Cardiac muscle cell (in vitro differentiated cells and primary cell): ENCODE results near the gene HMGXB4. TPM values are rescaled to one million over a fixed set of nuclear protein-coding genes. Genes with fewer than 3 reads are reported as not detected.
A peak's percentile ranks its signal among the peaks of the same experiment; 100 is the strongest.

Source experiments
- DNase-seq, 2 donors: peaks; one replicate each; pipeline versions ENCODE4 v3.0.0 to v3.0.0-alpha.2; 2010 to 2017; ENCODE audit warnings: low read depth in 1 of 2, low spot score in 1 of 2
- H3K27ac ChIP-seq: fragments of 200-600 bp; sonication (generic); 2 replicates; pipeline ENCODE4 v1.5.1; 2016
- H3K27me3 ChIP-seq: fragments of 200-600 bp; sonication (generic); 2 replicates; pipeline ENCODE4 v1.6.0; 2016; ENCODE audit warnings: control low read depth
- H3K36me3 ChIP-seq: fragments of 200-600 bp; sonication (generic); 2 replicates; pipeline ENCODE4 v1.5.1; 2016; ENCODE audit warnings: control low read depth
- H3K4me1 ChIP-seq: fragments of 200-600 bp; sonication (generic); 2 replicates; pipeline ENCODE4 v1.8.1; 2017; ENCODE audit warnings: low read depth, mild to moderate bottlenecking, mixed run types
- H3K4me3 ChIP-seq: fragments of 200-600 bp; sonication (generic); 2 replicates; pipeline ENCODE4 v1.5.1; 2016; ENCODE audit warnings: mild to moderate bottlenecking
- H3K9me3 ChIP-seq: fragments of 200-600 bp; sonication (generic); 2 replicates; pipeline ENCODE4 v1.5.1; 2017; ENCODE audit warnings: low read depth, mild to moderate bottlenecking, control low read depth
- CTCF ChIP-seq: IDR thresholded peaks from 2 replicates; pipeline ENCODE4 v1.5.1; 2012; ENCODE audit warnings: low read depth, mild to moderate bottlenecking, low read length
- polyA plus RNA-seq: library from polyadenylated mRNA; unstranded; fragments of >200 nt; fragmentation: Nextera tagmentation; extraction: Ambion mirVana; gene quantifications from 2 replicates; pipeline ENCODE4 v1.2.1, GENCODE V29; 2016
- total RNA-seq: library from RNA; depleted of rRNA; stranded (reverse); fragments of >200 nt; gene quantifications from 2 replicates; pipeline ENCODE4 v1.2.3, GENCODE V29; 2016

Gene HMGXB4
- total and polyA plus RNA-seq, 2 experiments from 2014 or later, result 16.8 to 17.7 TPM

GRCh38 chr22:35312198-35313059, 55.1 kb downstream of the HMGXB4 start:
- DNase-seq, result peak in 1 of 2 donors; percentile 40
- Histone ChIP-seq H3K27ac (peak overlapping the region; percentile 87), H3K4me3 (no peak overlapping the region), H3K4me1 (peaks cover 33% of the 10 kb centered on the region), H3K27me3 (no peaks in the 10 kb centered on the region), H3K36me3 (no peaks in the 10 kb centered on the region), H3K9me3 (no peaks in the 10 kb centered on the region)
- TF ChIP-seq CTCF, result no peak

GRCh38 chr22:35313311-35314121, 56.2 kb downstream of the HMGXB4 start:
- H3K4me1 ChIP-seq, result peaks cover 33% of the 10 kb centered on the region
- H3K9me3 ChIP-seq, result no peaks in the 10 kb centered on the region
- DNase-seq, result peak; percentile 55 to 76
- peaks cover 3% of the 10 kb centered on the region for H3K36me3 ChIP-seq
- TF ChIP-seq CTCF, result no peak
- H3K4me3 ChIP-seq, result no peak overlapping the region
- no peaks in the 10 kb centered on the region for H3K27me3 ChIP-seq
- H3K27ac ChIP-seq, result peak overlapping the region; percentile 87

GRCh38 chr22:35314161-35314942, 57.1 kb downstream of the HMGXB4 start:
- TF ChIP-seq CTCF, result no peak
- Histone ChIP-seq H3K27me3 (no peaks in the 10 kb centered on the region), H3K36me3 (peaks cover 3% of the 10 kb centered on the region), H3K9me3 (no peaks in the 10 kb centered on the region), H3K27ac (peak overlapping the region; percentile 87), H3K4me3 (no peak overlapping the region), H3K4me1 (peaks cover 33% of the 10 kb centered on the region)
- no peak for DNase-seq

- Histone ChIP-seq H3K4me3 (no peak overlapping the region), H3K27me3 (no peaks in the 10 kb centered on the region), H3K9me3 (no peaks in the 10 kb centered on the region), H3K4me1 (peaks cover 32% of the 10 kb centered on the region), H3K27ac (peak overlapping the region; percentile 40), H3K36me3 (peaks cover 3% of the 10 kb centered on the region)
- no peak for DNase-seq
- TF ChIP-seq CTCF, result no peak
Measured at GRCh38 chr22:35315141-35315854, 58.0 kb downstream of the HMGXB4 start.
